GM19240 (cell line): ENCODE results near the gene KCNE3.
A peak's percentile ranks its signal among the peaks of the same experiment; 100 is the strongest.

Source experiments
- DNase-seq: peaks from one replicate; pipeline ENCODE4 v3.0.0; 2011; ENCODE audit warnings: low spot score; ENCODE audit not compliant: insufficient read length

Gene KCNE3

DNA sequence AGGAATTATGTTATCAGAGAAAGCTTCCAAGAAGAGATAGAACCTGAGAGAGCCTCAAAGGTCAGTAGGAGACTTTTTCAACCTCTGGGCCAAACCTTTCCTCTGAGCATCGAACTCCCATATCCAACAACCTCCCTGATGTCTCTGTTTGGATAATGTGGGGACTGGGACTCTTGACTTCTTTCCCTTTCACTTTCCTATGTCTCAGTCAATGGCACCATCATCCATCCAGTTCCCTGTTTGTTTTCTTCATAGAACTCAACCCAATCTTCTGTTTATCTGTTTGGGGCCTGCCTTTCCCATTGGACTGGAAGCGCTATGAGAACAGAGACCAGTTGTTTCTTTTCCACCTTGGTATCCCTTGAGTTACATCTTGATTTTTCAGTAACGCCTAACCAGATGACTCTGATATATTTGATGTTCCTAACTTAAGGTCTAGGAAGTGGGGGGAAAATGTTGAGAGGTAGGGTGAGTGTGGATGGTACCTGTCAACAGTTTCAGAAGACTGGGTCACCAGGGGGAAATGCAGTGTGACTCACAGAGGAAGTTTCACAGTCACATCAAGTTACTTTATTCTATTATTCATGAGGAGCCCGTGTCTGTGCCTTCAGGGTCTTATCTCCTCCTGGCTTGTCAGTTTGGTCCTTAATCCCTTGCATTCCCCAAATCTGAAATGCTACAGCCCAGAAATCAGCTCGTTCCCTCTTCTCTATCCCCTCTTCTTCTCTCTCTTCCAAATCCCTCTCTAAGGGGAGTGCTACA is 4.5 kb upstream of the KCNE3 start:
- no peak for DNase-seq

GRCh38 chr11:74471037-74471436 is 3.7 kb upstream of the KCNE3 start:
- DNase-seq = no peak

DNA sequence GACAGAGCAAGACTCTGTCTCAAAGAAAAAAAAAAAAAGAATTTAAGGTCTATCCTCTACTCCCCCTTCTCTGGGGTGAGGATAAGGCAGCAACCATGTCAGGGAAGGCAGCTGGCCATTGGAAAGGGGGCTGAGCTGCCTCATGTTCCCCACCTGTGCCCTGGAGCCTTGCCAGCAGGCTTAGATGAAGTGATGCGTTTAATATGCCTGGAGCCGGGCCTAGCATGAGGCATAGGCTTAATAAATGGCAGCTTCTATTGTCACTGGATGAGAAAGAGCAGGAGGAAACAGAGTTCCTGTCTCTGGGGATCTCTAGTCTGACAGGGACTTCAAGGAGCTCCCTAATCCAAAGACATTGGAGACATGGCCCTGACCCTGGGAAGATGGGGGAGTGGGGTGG is 3.2 kb upstream of the KCNE3 start:
- no peak for DNase-seq

GRCh38 chr11:74468936-74469335 is 1.6 kb upstream of the KCNE3 start:
- no peak for DNase-seq

DNA sequence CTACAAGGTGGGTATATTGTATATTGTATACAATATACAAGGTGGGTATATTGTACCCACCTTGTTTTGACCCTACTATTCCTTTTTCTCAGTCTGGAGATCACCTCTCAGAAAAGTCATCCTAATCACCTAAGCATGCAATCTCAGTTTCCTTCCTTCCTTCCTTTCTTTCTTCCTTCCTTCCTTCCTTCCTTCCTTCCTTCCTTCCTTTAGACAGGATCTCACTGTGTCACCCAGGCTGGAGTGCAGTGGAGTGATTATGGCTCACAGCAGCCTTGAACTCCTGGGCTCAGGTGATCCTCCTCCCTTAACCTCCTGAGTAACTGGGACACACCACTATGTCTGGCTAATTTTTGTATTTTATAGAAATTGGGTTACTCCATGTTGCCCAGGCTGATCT is 1.2 kb upstream of the KCNE3 start:
- DNase-seq = no peak

DNA sequence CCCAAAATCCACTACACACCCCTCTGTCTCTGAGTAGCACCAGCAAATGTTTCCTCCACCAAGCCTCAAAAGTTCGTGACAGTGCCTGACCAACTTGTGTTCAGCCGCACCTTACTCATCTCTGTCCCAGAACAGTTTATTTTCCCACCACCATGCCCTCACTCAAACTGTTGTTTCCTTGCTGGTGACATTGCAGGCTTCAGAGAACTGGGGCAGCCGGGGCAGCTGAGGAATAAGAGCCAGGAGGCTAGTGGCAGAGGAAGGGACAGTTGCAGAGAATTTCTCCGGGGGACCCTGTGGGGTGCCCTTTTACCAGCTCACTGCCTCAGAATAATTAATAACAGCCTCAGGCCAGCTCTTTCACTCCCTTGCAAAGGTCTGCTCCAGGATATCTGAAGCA is 709 bp upstream of the KCNE3 start:
- DNase-seq = no peak

GRCh38 chr11:74465291-74465708 is 2.0 kb downstream of the KCNE3 start:
- DNase-seq = no peak

GRCh38 chr11:74464746-74465145 is 2.6 kb downstream of the KCNE3 start:
- no peak for DNase-seq

DNA sequence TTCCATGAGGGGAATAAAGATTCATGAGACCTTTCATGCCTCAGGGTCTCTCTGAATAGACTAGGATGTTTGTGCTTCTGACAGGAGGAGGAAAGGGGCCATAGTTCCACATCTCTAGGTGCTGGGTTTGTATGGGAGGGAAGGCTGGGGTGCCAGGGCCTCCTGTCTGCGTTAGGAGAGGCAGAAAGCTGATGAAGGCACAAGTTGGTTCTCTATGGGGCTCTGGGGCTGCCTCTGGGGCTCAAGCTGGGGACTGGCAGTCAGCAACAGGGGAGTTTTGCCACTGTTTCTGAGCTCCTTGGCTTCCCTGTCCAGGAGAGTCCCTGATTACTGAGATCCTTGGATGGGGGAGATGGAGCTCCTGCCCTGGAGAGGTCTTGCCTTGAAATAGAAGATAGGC is 4.1 kb downstream of the KCNE3 start:
- DNase-seq = no peak

- no peak for DNase-seq
Measured at GRCh38 chr11:74462631-74463030, 4.7 kb downstream of the KCNE3 start.

- no peak for DNase-seq
Measured at GRCh38 chr11:74462009-74462408, 5.3 kb downstream of the KCNE3 start.

GRCh38 chr11:74460481-74461154 is 6.7 kb downstream of the KCNE3 start:
- no peak for DNase-seq

- DNase-seq = no peak
Measured at GRCh38 chr11:74460065-74460464, 7.3 kb downstream of the KCNE3 start.

DNA sequence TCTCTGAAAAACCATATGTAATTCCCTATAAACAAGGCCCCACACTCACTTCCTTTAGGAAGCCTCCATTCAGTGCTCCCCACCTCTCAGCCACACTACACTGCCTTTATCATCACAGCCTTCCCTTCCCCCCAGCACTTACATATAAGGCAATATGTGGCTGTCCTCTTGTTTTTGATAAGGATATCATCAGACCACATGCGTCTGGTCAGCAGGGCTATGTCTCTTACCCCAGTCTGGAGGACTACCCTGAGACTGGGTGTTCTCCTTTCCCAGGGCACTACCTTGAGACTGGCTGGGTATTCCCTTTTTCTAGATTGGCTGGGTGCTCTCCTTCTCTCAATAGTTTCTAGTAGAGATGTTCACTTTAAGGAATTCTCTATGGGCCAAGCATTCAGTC is 7.8 kb downstream of the KCNE3 start:
- no peak for DNase-seq

DNA sequence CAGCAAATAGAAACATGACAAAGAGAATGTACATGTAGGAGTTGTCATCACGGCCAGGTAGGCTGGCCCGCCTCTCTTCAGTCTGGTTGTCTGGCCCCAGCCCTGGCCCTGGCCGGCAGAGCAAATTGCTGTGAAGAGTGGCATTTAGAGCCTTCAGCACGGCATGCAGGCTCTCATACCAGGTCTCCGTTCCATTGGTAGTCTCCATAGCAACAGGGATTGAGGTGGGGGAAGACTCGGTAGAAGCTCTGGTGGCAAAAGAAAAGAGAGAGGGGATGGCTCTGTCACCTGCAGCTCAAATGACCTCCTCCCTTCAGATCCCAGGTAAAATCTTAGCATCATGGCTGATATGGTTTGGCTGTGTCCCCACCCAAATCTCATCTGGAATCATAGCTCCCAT is 10.0 kb downstream of the KCNE3 start:
- DNase-seq = no peak

- DNase-seq = peak; percentile 63
Measured at GRCh38 chr11:74453373-74453975, 13.9 kb downstream of the KCNE3 start.

- DNase-seq = no peak
Measured at GRCh38 chr11:74452366-74452765, 15.0 kb downstream of the KCNE3 start.

DNA sequence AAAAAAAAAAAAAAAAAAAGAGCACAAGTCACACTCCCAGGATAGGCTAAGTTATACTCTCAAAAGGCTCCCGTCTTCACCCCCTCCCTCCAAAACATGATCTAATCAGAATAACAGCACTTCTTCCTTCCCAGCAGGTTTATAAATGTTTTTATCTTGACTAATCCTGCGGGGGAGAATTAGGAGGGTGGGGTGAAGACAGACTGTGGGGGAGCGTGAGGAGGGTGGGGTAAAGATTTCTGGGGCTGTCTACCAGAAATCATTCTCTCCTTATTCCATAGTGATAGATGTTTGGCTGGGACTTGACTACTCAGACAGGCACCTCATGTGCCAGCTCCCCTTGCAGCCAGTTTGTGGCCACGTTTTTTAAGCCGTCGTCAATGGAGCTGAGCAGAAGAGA is 17.0 kb downstream of the KCNE3 start:
- no peak for DNase-seq

GRCh38 chr11:74449369-74449931 is 17.9 kb downstream of the KCNE3 start:
- DNase-seq = peak; percentile 35

DNA sequence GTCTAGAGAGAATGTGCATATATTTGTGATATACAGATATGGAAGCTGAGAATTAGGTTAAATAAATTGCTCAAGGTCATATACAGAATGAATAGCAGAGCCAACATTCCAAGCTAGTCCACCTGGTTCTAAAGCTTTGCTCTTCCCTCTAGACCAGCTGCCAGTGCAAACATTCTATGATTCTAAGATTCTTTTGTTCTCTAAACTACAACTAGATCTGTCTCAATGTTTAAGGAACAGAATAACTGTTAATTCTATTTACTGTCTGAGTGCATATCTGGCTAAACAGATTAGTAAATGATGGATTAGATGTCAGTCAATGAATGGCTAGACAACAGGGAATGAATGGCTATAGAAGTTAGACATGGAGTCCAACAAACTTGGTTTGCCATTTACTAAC is 19.6 kb downstream of the KCNE3 start:
- no peak for DNase-seq

- no peak for DNase-seq
Measured at GRCh38 chr11:74446532-74446938, 20.8 kb downstream of the KCNE3 start.

GRCh38 chr11:74444173-74444826 is 23.0 kb downstream of the KCNE3 start:
- DNase-seq = no peak
